Stimulated activated CD8-positive, alpha-beta memory T cell treated with anti-CD3 and anti-CD28 coated beads, Interleukin-15, amount 100 ng/mL, for 48 hours (primary cell): Measurements from ENCODE around the gene TFF1.
"Not testable (repeated sequence)": the region's sequence is repeated elsewhere in the genome, so short reads cannot be mapped to it uniquely, and the experiment has no call there.

Experiments used
- DNase-seq, 2 donors: peaks; one replicate each; pipeline ENCODE4 v3.0.0-alpha.2; 2020; ENCODE audit warnings: low read depth in 2 of 2

The TFF1 gene

GRCh38 chr21:42366292-42367010 is at the start of gene TFF1:
TFF1 (minus strand) TSS chr21:42366535; CDS start chr21:42366495, 40 bp downstream.
- no peak for DNase-seq

GRCh38 chr21:42414928-42415769 is 48.8 kb upstream of the TFF1 start:
- peak; percentile 92 to 93 for DNase-seq

- DNase-seq = no peak
These were observed 48.2 kb upstream of the TFF1 start for GRCh38 chr21:42414553-42414927.

- no peak for DNase-seq
These were observed 47.7 kb upstream of the TFF1 start for GRCh38 chr21:42414066-42414465.

- no peak for DNase-seq
These were observed 47.2 kb upstream of the TFF1 start for GRCh38 chr21:42413500-42413899.

- no peak for DNase-seq
These were observed 46.8 kb upstream of the TFF1 start for GRCh38 chr21:42413093-42413492.

- DNase-seq = no peak
These were observed 46.2 kb upstream of the TFF1 start for GRCh38 chr21:42412636-42412933.

GRCh38 chr21:42411891-42412635 is 45.7 kb upstream of the TFF1 start:
- DNase-seq = no peak

- DNase-seq = no peak
These were observed 45.0 kb upstream of the TFF1 start for GRCh38 chr21:42411197-42411869.

- DNase-seq = no peak
These were observed 43.0 kb upstream of the TFF1 start for GRCh38 chr21:42409366-42409765.

GRCh38 chr21:42408718-42409117 is 42.4 kb upstream of the TFF1 start:
- not testable (repeated sequence) for DNase-seq

- DNase-seq = no peak
These were observed 41.1 kb upstream of the TFF1 start for GRCh38 chr21:42407476-42407875.

- DNase-seq = no peak
These were observed 40.5 kb upstream of the TFF1 start for GRCh38 chr21:42406866-42407265.

GRCh38 chr21:42406201-42406621 is 39.9 kb upstream of the TFF1 start:
- peak in 1 of 2 donors; percentile 60 for DNase-seq

GRCh38 chr21:42405064-42406013 is 39.0 kb upstream of the TFF1 start:
- no peak for DNase-seq

- DNase-seq = no peak
These were observed 38.2 kb upstream of the TFF1 start for GRCh38 chr21:42404539-42404938.

- no peak for DNase-seq
These were observed 37.4 kb upstream of the TFF1 start, which contains the start of gene UBASH3A for GRCh38 chr21:42403611-42404231. UBASH3A (plus strand) TSS chr21:42403902; CDS start chr21:42403946, 44 bp downstream.

- no peak for DNase-seq
These were observed 35.5 kb upstream of the TFF1 start for GRCh38 chr21:42401820-42402251.

- no peak for DNase-seq
These were observed 34.8 kb upstream of the TFF1 start for GRCh38 chr21:42401154-42401553.

GRCh38 chr21:42400525-42400924 is 34.2 kb upstream of the TFF1 start:
- no peak for DNase-seq
